SK-N-MC (cell line): ENCODE results near the gene DNAJB1.

Experiments
- EZH2 ChIP-seq: fragments of 200-600 bp; sonication (generic); IDR thresholded peaks from one replicate; pipeline ENCODE4 v1.6.1; 2017; ENCODE audit warnings: antibody characterized with exemption
- FOXP2 ChIP-seq: optimal IDR thresholded peaks from 2 replicates; pipeline ENCODE3; 2011; ENCODE audit warnings: mild to moderate bottlenecking, moderate library complexity; ENCODE audit not compliant: insufficient read depth; ENCODE audit errors: extremely low read length, control extremely low read depth
- POLR2AphosphoS5 ChIP-seq: IDR thresholded peaks from 2 replicates; pipeline ENCODE4 v1.6.1; 2012; ENCODE audit warnings: mild to moderate bottlenecking, low read depth, low read length, borderline replicate concordance

GRCh38 chr19:14473978-14474578, 44.1 kb downstream of the DNAJB1 start:
- TF ChIP-seq EZH2 (no peak), POLR2AphosphoS5 (no peak), FOXP2 (no peak)
